ENCODE measurements around the gene CCDC167.

GRCh38 chr6:37511910-37512399 is 12.3 kb upstream of the CCDC167 start:
- TF ChIP-seq, protein P1, sequence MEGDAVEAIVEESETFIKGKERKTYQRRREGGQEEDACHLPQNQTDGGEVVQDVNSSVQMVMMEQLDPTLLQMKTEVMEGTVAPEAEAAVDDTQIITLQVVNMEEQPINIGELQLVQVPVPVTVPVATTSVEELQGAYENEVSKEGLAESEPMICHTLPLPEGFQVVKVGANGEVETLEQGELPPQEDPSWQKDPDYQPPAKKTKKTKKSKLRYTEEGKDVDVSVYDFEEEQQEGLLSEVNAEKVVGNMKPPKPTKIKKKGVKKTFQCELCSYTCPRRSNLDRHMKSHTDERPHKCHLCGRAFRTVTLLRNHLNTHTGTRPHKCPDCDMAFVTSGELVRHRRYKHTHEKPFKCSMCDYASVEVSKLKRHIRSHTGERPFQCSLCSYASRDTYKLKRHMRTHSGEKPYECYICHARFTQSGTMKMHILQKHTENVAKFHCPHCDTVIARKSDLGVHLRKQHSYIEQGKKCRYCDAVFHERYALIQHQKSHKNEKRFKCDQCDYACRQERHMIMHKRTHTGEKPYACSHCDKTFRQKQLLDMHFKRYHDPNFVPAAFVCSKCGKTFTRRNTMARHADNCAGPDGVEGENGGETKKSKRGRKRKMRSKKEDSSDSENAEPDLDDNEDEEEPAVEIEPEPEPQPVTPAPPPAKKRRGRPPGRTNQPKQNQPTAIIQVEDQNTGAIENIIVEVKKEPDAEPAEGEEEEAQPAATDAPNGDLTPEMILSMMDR (IDR thresholded peaks at IDR 0.05; ENCODE audit: low read depth, low read length, poor library complexity, severe bottlenecking), result no peak
- no peak for TF ChIP-seq EZH2phosphoT487 (IDR thresholded peaks at IDR 0.05; ENCODE audit: borderline replicate concordance, low read length)
